Small intestine (tissue), 7 donors: ENCODE measurements around the gene ZNF599. TPM values are rescaled to one million over a fixed set of nuclear protein-coding genes. Genes with fewer than 3 reads are reported as not detected.
A peak's percentile ranks its signal among the peaks of the same experiment; 100 is the strongest.

Source experiments
- DNase-seq, 2 donors: peaks; one replicate each; pipeline versions ENCODE4 v3.0.0 to v3.0.0-alpha.2; 2013
- FAIRE-seq: peaks from 2 replicates; lab custom pipeline; 2012; peaks lifted over from hg19 to GRCh38; lab: Jason Lieb, UNC
- H3K27ac ChIP-seq, 3 donors: one replicate each; pipeline ENCODE4 v1.5.1; 2013; ENCODE audit warnings: low read length in 2 of 3, mild to moderate bottlenecking in 2 of 3, control low read depth in 1 of 3, inconsistent platforms in 1 of 3, low read depth in 1 of 3, moderate library complexity in 1 of 3
- H3K27me3 ChIP-seq, 3 donors: one replicate each; pipeline ENCODE4 v1.6.1; 2013; ENCODE audit warnings: low read length in 3 of 3, inconsistent platforms in 1 of 3; ENCODE audit not compliant: control insufficient read depth in 3 of 3, insufficient read depth in 3 of 3
- H3K36me3 ChIP-seq, 3 donors: one replicate each; pipeline ENCODE4 v1.6.1; 2013; ENCODE audit warnings: low read length in 3 of 3, inconsistent platforms in 1 of 3, low read depth in 1 of 3, mild to moderate bottlenecking in 1 of 3, moderate library complexity in 1 of 3; ENCODE audit not compliant: control insufficient read depth in 3 of 3, insufficient read depth in 2 of 3
- H3K4me1 ChIP-seq, 3 donors: one replicate each; pipeline ENCODE4 v1.6.1; 2013; ENCODE audit warnings: low read length in 2 of 3, inconsistent platforms in 1 of 3, low read depth in 1 of 3, mild to moderate bottlenecking in 1 of 3, moderate library complexity in 1 of 3; ENCODE audit not compliant: control insufficient read depth in 3 of 3, insufficient read depth in 2 of 3
- H3K4me3 ChIP-seq, 3 donors: one replicate each; pipeline ENCODE4 v1.5.1; 2013; ENCODE audit warnings: low read length in 3 of 3, control low read depth in 1 of 3, inconsistent platforms in 1 of 3, low read depth in 1 of 3, mild to moderate bottlenecking in 1 of 3, moderate library complexity in 1 of 3
- H3K9me3 ChIP-seq, 2 donors: one replicate each; pipeline ENCODE4 v1.6.1; 2013; ENCODE audit warnings: low read depth in 1 of 2, low read length in 1 of 2; ENCODE audit not compliant: control insufficient read depth in 2 of 2, insufficient read depth in 1 of 2
- WGBS, 3 donors: extraction: QIAGEN DNeasy Blood & Tissue Kit; methylation state at CpG; one replicate each; pipeline ENCODE4 v1.1.7; 2013; 5-methylcytosine and 5-hydroxymethylcytosine counted together
- polyA plus RNA-seq, 4 donors: library from polyadenylated mRNA; stranded (reverse) in 3 of 4; unstranded in 1 of 4; fragments of 200-250 nt in 3 of 4; fragments of 120-200 nt in 1 of 4; gene quantifications; one replicate each; pipeline versions ENCODE4 v1.2.1 to v1.2.3, GENCODE V29; 2013
- donor health status: healthy with polysubstance abuse.
- donor health status: control.
- donor health status: control.
- donor health status: Bipolar disorder and iron deficiency.
- donor health status: healthy.

The ZNF599 gene
- polyA plus RNA-seq, 4 donors, result 3.6 to 9.1 (median 4.2) TPM

GRCh38 chr19:34715357-34715756, 57.7 kb downstream of the ZNF599 start:
- Histone ChIP-seq H3K4me3 (no peak overlapping the region), H3K9me3 (peaks cover 0 to 24% of the 10 kb centered on the region in 2 donors), H3K27me3 (no peaks in the 10 kb centered on the region), H3K36me3 (no peaks in the 10 kb centered on the region), H3K4me1 (no peaks in the 10 kb centered on the region), H3K27ac (no peak overlapping the region)
- DNase-seq (no peak), FAIRE-seq (no peak)

- Histone ChIP-seq H3K27me3 (no peaks in the 10 kb centered on the region), H3K36me3 (no peaks in the 10 kb centered on the region), H3K27ac (no peak overlapping the region), H3K4me3 (no peak overlapping the region), H3K9me3 (peaks cover 0 to 30% of the 10 kb centered on the region in 2 donors), H3K4me1 (no peaks in the 10 kb centered on the region)
- FAIRE-seq (no peak), DNase-seq (peak in 1 of 2 donors; percentile 18)
- WGBS, 3 donors, result 77 to 89% (median 84%) methylated on average over 2 of the region's 2 CpGs
Observed at GRCh38 chr19:34713262-34713637, 59.8 kb downstream of the ZNF599 start.

GRCh38 chr19:34712395-34713261, 60.4 kb downstream of the ZNF599 start:
- 36 to 38% (median 37%) methylated on average over 11 of the region's 11 CpGs for WGBS, 3 donors
- Histone ChIP-seq H3K36me3 (no peaks in the 10 kb centered on the region), H3K4me3 (no peak overlapping the region), H3K9me3 (peaks cover 0 to 32% of the 10 kb centered on the region in 2 donors), H3K27me3 (peaks cover 0 to under 1% (median 0%) of the 10 kb centered on the region in 3 donors), H3K4me1 (no peaks in the 10 kb centered on the region), H3K27ac (no peak overlapping the region)
- DNase-seq (peak; percentile 77 to 81), FAIRE-seq (no peak)

GRCh38 chr19:34711890-34712289, 61.1 kb downstream of the ZNF599 start:
- H3K27ac ChIP-seq, result no peak overlapping the region
- FAIRE-seq, result no peak
- WGBS, 3 donors, result 69 to 77% (median 73%) methylated on average over 6 of the region's 6 CpGs
- no peaks in the 10 kb centered on the region for H3K36me3 ChIP-seq
- H3K4me1 ChIP-seq, result no peaks in the 10 kb centered on the region
- no peak for DNase-seq
- H3K27me3 ChIP-seq, result peaks cover 0 to 3% (median 0%) of the 10 kb centered on the region in 3 donors
- H3K9me3 ChIP-seq, result peaks cover 0 to 37% of the 10 kb centered on the region in 2 donors
- H3K4me3 ChIP-seq, result no peak overlapping the region

Other genes starting within 250 kb of the ZNF599 start
- under 1 TPM in 2 of 4 donors, not detected in 2; 0.15 to 0.50 TPM for gene SCGB2B2, start 96.1 kb downstream of the ZNF599 start, polyA plus RNA-seq
- 10 to 100 TPM; 10.5 to 54.7 (median 15.3) TPM for gene ZNF302, start 95.5 kb downstream of the ZNF599 start, polyA plus RNA-seq
- 10 to 100 TPM in 3 of 4 donors, 1 to 10 TPM in 1; 8.9 to 22.4 (median 10.3) TPM for gene ZNF181, start 39.0 kb downstream of the ZNF599 start, polyA plus RNA-seq
- 1 to 10 TPM in 3 of 4 donors, under 1 TPM in 1; 0.54 to 5.9 (median 3.2) TPM for gene ZNF30, start 153.7 kb upstream of the ZNF599 start, polyA plus RNA-seq
- gene ZNF792, start 191.0 kb upstream of the ZNF599 start, polyA plus RNA-seq, result 1 to 10 TPM in 2 of 4 donors, under 1 TPM in 2; 0.45 to 5.3 (median 1.9) TPM
- 10 to 100 TPM in 2 of 4 donors, 1 to 10 TPM in 2; 2.0 to 47.0 (median 22.3) TPM for gene GRAMD1A, start 227.1 kb upstream of the ZNF599 start, polyA plus RNA-seq